ENCODE measurements around the gene PAX8.

- TF ChIP-seq, protein P1, sequence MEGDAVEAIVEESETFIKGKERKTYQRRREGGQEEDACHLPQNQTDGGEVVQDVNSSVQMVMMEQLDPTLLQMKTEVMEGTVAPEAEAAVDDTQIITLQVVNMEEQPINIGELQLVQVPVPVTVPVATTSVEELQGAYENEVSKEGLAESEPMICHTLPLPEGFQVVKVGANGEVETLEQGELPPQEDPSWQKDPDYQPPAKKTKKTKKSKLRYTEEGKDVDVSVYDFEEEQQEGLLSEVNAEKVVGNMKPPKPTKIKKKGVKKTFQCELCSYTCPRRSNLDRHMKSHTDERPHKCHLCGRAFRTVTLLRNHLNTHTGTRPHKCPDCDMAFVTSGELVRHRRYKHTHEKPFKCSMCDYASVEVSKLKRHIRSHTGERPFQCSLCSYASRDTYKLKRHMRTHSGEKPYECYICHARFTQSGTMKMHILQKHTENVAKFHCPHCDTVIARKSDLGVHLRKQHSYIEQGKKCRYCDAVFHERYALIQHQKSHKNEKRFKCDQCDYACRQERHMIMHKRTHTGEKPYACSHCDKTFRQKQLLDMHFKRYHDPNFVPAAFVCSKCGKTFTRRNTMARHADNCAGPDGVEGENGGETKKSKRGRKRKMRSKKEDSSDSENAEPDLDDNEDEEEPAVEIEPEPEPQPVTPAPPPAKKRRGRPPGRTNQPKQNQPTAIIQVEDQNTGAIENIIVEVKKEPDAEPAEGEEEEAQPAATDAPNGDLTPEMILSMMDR (conservative IDR thresholded peaks at IDR 0.05; ENCODE audit: low read depth in 2 of 2), result peak; percentile 53 to 64
- no peak for TF ChIP-seq EZH2 (IDR thresholded peaks at IDR 0.05; ENCODE audit: low read depth, unreplicated experiment)
Observed at GRCh38 chr2:113200236-113200635, 78.5 kb downstream of the PAX8 start.

All from GM23338 (cell line).